Smooth muscle cell (in vitro differentiated cells): ENCODE data around the gene PKLR. TPM values are rescaled to one million over a fixed set of nuclear protein-coding genes. Genes with fewer than 3 reads are reported as not detected.

ENCODE experiments used
- DNase-seq: peaks from one replicate; lab custom pipeline; 2025; ENCODE audit not compliant: unreplicated experiment; lab: John Stamatoyannopoulos, UW
- H2AFZ ChIP-seq: fragments of 200-600 bp; sonication (generic); 2 replicates; pipeline ENCODE4 v1.6.0; 2016; ENCODE audit warnings: antibody characterized with exemption, low read depth, mild to moderate bottlenecking
- H3F3A ChIP-seq: fragments of 200-600 bp; sonication (generic); 2 replicates; pipeline ENCODE4 v1.6.0; 2017; ENCODE audit warnings: antibody characterized with exemption, low read depth
- H3K27ac ChIP-seq: fragments of 200-600 bp; sonication (generic); 2 replicates; pipeline ENCODE4 v1.5.1; 2016; ENCODE audit warnings: low read depth, mild to moderate bottlenecking
- H3K27me3 ChIP-seq: fragments of 200-600 bp; sonication (generic); 2 replicates; pipeline ENCODE4 v1.6.1; 2016; ENCODE audit warnings: low read depth, mild to moderate bottlenecking
- H3K36me3 ChIP-seq: fragments of 200-600 bp; sonication (generic); 2 replicates; pipeline ENCODE4 v1.5.1; 2016; ENCODE audit warnings: low read depth
- H3K4me1 ChIP-seq: fragments of 200-600 bp; sonication (generic); 2 replicates; pipeline ENCODE4 v1.5.1; 2016; ENCODE audit warnings: low read depth
- H3K4me2 ChIP-seq: fragments of 200-600 bp; sonication (generic); 2 replicates; pipeline ENCODE4 v1.6.0; 2016; ENCODE audit warnings: mild to moderate bottlenecking
- H3K4me3 ChIP-seq: fragments of 200-600 bp; sonication (generic); 2 replicates; pipeline ENCODE4 v1.5.1; 2016; ENCODE audit warnings: mild to moderate bottlenecking
- H3K79me2 ChIP-seq: fragments of 200-600 bp; sonication (generic); 2 replicates; pipeline ENCODE4 v1.6.0; 2016; ENCODE audit warnings: low read depth, mild to moderate bottlenecking
- H3K9ac ChIP-seq: fragments of 200-600 bp; sonication (generic); 2 replicates; pipeline ENCODE4 v1.6.0; 2016; ENCODE audit warnings: low read depth
- H3K9me3 ChIP-seq: fragments of 200-600 bp; sonication (generic); replicated peaks from 2 replicates; pipeline ENCODE4 v1.5.1; 2016; ENCODE audit warnings: low read depth
- H4K20me1 ChIP-seq: fragments of 200-600 bp; sonication (generic); 2 replicates; pipeline ENCODE4 v1.6.0; 2016; ENCODE audit warnings: low read depth
- WGBS: methylation state at CpG from one replicate; pipeline ENCODE4 v1.1.7; 2016; ENCODE audit warnings: low lambda C conversion rate; 5-methylcytosine and 5-hydroxymethylcytosine counted together
- microRNA counts: library from miRNA; unstranded; fragments of <30 nt; microRNA quantifications from one replicate; lab custom pipeline; 2016
- microRNA-seq: library from miRNA; unstranded; fragments of <30 nt; microRNA quantifications from one replicate; pipeline ENCODE4, GENCODE V29; 2016; ENCODE audit warnings: borderline number of aligned reads
- polyA plus RNA-seq: library from polyadenylated mRNA; unstranded; fragments of >200 nt; fragmentation: Nextera tagmentation; extraction: Ambion mirVana; gene quantifications from 2 replicates; pipeline ENCODE4 v1.2.1, GENCODE V29; 2016
- total RNA-seq: library from RNA; depleted of rRNA; stranded (reverse); fragments of >200 nt; gene quantifications from 2 replicates; pipeline ENCODE4 v1.2.3, GENCODE V29; 2014
- TF ChIP-seq, protein P1 (sequence below): fragments of 200-600 bp; sonication (generic); IDR thresholded peaks from 2 replicates; pipeline ENCODE4 v1.5.1; 2017; ENCODE audit warnings: borderline replicate concordance, mild to moderate bottlenecking, antibody characterized with exemption; ENCODE audit not compliant: insufficient read depth, poor library complexity, severe bottlenecking

The PKLR gene
- total and polyA plus RNA-seq, 2 experiments from 2014 or later, result not detected

DNA sequence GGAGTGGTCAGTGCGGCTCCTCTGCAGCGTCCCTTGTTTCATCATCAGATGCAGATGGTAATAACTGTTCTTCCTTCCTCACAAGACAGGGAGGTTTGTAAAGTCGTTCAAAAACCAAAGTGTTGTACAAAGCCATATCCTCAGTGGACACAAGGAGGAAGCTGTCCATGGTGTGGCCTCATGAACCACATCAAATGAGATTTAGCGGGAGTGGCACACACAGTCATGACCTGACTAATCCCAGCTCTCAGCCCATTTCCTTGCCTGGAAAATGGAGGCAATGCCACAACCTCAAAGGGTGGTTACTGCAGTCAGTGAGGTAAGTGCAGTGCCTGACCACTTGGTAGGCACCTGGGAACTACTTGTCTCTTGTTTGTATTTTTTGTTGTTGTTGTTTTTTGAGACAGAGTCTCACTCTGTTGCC is 59.4 kb downstream of the PKLR start:
- no peak for DNase-seq
- WGBS, result 84% methylated on average over 4 of the region's 4 CpGs
- H3K4me1 ChIP-seq, result no peaks in the 10 kb centered on the region
- H2AFZ ChIP-seq, result no peak overlapping the region
- H3K36me3 ChIP-seq, result no peaks in the 10 kb centered on the region
- no peak overlapping the region for H3K27ac ChIP-seq
- no peaks in the 10 kb centered on the region for H4K20me1 ChIP-seq
- H3K9me3 ChIP-seq, result no peaks in the 10 kb centered on the region
- H3K79me2 ChIP-seq, result no peaks in the 10 kb centered on the region
- H3K9ac ChIP-seq, result no peak overlapping the region
- H3K27me3 ChIP-seq, result no peaks in the 10 kb centered on the region
- H3F3A ChIP-seq, result peaks cover 12% of the 10 kb centered on the region
- H3K4me2 ChIP-seq, result no peak overlapping the region
- no peak overlapping the region for H3K4me3 ChIP-seq
- TF ChIP-seq, protein P1, sequence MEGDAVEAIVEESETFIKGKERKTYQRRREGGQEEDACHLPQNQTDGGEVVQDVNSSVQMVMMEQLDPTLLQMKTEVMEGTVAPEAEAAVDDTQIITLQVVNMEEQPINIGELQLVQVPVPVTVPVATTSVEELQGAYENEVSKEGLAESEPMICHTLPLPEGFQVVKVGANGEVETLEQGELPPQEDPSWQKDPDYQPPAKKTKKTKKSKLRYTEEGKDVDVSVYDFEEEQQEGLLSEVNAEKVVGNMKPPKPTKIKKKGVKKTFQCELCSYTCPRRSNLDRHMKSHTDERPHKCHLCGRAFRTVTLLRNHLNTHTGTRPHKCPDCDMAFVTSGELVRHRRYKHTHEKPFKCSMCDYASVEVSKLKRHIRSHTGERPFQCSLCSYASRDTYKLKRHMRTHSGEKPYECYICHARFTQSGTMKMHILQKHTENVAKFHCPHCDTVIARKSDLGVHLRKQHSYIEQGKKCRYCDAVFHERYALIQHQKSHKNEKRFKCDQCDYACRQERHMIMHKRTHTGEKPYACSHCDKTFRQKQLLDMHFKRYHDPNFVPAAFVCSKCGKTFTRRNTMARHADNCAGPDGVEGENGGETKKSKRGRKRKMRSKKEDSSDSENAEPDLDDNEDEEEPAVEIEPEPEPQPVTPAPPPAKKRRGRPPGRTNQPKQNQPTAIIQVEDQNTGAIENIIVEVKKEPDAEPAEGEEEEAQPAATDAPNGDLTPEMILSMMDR, result no peak

- Histone ChIP-seq H3K4me2 (peak overlapping the region; percentile 81), H3K4me1 (no peaks in the 10 kb centered on the region), H3K27ac (peak overlapping the region; percentile 7), H3K9me3 (no peaks in the 10 kb centered on the region), H2AFZ (no peak overlapping the region), H3K79me2 (no peaks in the 10 kb centered on the region), H3F3A (peaks cover 12% of the 10 kb centered on the region), H3K9ac (no peak overlapping the region), H3K36me3 (no peaks in the 10 kb centered on the region), H4K20me1 (no peaks in the 10 kb centered on the region), H3K4me3 (peak overlapping the region; percentile 46), H3K27me3 (no peaks in the 10 kb centered on the region)
- whole genome bisulfite sequencing, result 23% methylated on average over 4 of the region's 4 CpGs
- no peak for DNase-seq
- TF ChIP-seq, protein P1, result no peak
Measured at GRCh38 chr1:155241069-155241679, 60.1 kb downstream of the PKLR start.

MicroRNA genes within 50 kb of the gene (microRNA counts, 767-probe panel; counts per million panel counts)
- 183 counts per million for microRNA hsa-miR-555 (lab: Ali Mortazavi, UCI)

Small RNAs within 50 kb of the gene (microRNA-seq; reads per million reads assigned to microRNA genes)
- not detected for gene MIR555

Other genes starting within 250 kb of the PKLR start
- 24.2 and 27.6 TPM in 2 replicates for gene EFNA4, start 237.7 kb downstream of the PKLR start, total RNA-seq
- gene EFNA4, start 237.7 kb downstream of the PKLR start, polyA plus RNA-seq, result 18.1 and 19.1 TPM in 2 replicates
- 5.2 and 7.1 TPM in 2 replicates for gene EFNA3, start 222.6 kb downstream of the PKLR start, total RNA-seq
- gene EFNA3, start 222.6 kb downstream of the PKLR start, polyA plus RNA-seq, result 9.1 and 10.0 TPM in 2 replicates
- 14.4 and 20.9 TPM in 2 replicates for gene EFNA1, start 173.6 kb downstream of the PKLR start, total RNA-seq
- 16.4 and 53.5 TPM in 2 replicates for gene EFNA1, start 173.6 kb downstream of the PKLR start, polyA plus RNA-seq
- gene SLC50A1, start 165.6 kb downstream of the PKLR start, total RNA-seq, result 44.5 and 44.7 TPM in 2 replicates
- gene SLC50A1, start 165.6 kb downstream of the PKLR start, polyA plus RNA-seq, result 98.0 and 109 TPM in 2 replicates
- gene DPM3, start 160.9 kb downstream of the PKLR start, total RNA-seq, result 51.5 and 69.1 TPM in 2 replicates
- 75.8 and 79.9 TPM in 2 replicates for gene DPM3, start 160.9 kb downstream of the PKLR start, polyA plus RNA-seq
- gene KRTCAP2, start 128.1 kb downstream of the PKLR start, total RNA-seq, result 192 and 283 TPM in 2 replicates
- 607 and 642 TPM in 2 replicates for gene KRTCAP2, start 128.1 kb downstream of the PKLR start, polyA plus RNA-seq
- 1.5 and 3.8 TPM in 2 replicates for gene TRIM46, start 127.6 kb downstream of the PKLR start, total RNA-seq
- gene TRIM46, start 127.6 kb downstream of the PKLR start, polyA plus RNA-seq, result 3.6 and 4.3 TPM in 2 replicates
- 17.2 and 28.5 TPM in 2 replicates for gene THBS3, start 93.5 kb downstream of the PKLR start, total RNA-seq
- gene THBS3, start 93.5 kb downstream of the PKLR start, polyA plus RNA-seq, result 15.7 and 20.1 TPM in 2 replicates
- gene MTX1, start 92.7 kb downstream of the PKLR start, total RNA-seq, result 45.2 and 55.4 TPM in 2 replicates
- gene MTX1, start 92.7 kb downstream of the PKLR start, polyA plus RNA-seq, result 98.4 and 109 TPM in 2 replicates
- 7.0 and 14.7 TPM in 2 replicates for gene ENTREP3, start 46.0 kb downstream of the PKLR start, total RNA-seq
- 26.5 and 30.9 TPM in 2 replicates for gene ENTREP3, start 46.0 kb downstream of the PKLR start, polyA plus RNA-seq
- 51.4 and 52.1 TPM in 2 replicates for gene SCAMP3, start 39.1 kb downstream of the PKLR start, total RNA-seq
- gene SCAMP3, start 39.1 kb downstream of the PKLR start, polyA plus RNA-seq, result 118 and 151 TPM in 2 replicates
- 23.6 and 25.5 TPM in 2 replicates for gene CLK2, start 27.9 kb downstream of the PKLR start, total RNA-seq
- gene CLK2, start 27.9 kb downstream of the PKLR start, polyA plus RNA-seq, result 23.5 and 32.2 TPM in 2 replicates
- gene HCN3, start 24.0 kb downstream of the PKLR start, total RNA-seq, result 0.49 and 0.72 TPM in 2 replicates
- gene HCN3, start 24.0 kb downstream of the PKLR start, polyA plus RNA-seq, result 1.2 and 1.6 TPM in 2 replicates
- 104 and 136 TPM in 2 replicates for gene FDPS, start 7.4 kb upstream of the PKLR start, total RNA-seq
- gene FDPS, start 7.4 kb upstream of the PKLR start, polyA plus RNA-seq, result 208 and 299 TPM in 2 replicates
- gene RUSC1, start 19.5 kb upstream of the PKLR start, total RNA-seq, result 28.6 and 28.7 TPM in 2 replicates
- 33.2 and 42.6 TPM in 2 replicates for gene RUSC1, start 19.5 kb upstream of the PKLR start, polyA plus RNA-seq